Measurements from ENCODE around the gene NRG4. TPM values are rescaled to one million over a fixed set of nuclear protein-coding genes. Genes with fewer than 3 reads are reported as not detected.

Gene NRG4
- total RNA-seq, 4 donors from 2014 or later: 2.8 to 5.1 (median 3.5) TPM; not detected in 1

DNA sequence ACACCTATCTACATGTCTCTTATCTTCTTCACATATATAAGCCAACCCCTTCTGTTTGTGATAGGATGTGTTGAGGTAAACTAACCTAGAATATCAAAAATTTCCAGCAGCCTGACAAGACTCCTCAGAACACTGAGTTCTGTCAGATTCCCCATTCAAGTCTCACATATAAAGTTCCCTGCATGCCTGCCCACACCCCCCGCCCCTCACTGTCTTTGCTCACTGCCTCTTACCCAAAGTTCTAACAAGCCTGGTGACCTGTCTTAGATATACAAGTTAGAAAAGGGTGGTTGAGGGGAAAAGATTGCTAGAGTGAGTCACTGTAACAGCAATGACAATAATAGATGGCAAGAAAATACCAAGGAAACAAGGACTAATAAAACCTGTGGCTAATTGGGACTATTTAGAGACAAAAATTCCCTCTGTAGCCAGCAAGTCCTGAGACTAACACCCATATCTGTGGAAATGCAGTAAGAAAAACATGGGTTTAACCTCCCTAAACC lies 68.5 kb downstream of the NRG4 start:
- Histone ChIP-seq H3K4me3 (no peak overlapping the region), H3K4me1 (no peaks in the 10 kb centered on the region), H3K27ac (no peak overlapping the region), H3K36me3 (peaks cover 0 to under 1% (median 0%) of the 10 kb centered on the region in 4 donors), H3K9me3 (no peaks in the 10 kb centered on the region), H3K27me3 (peaks cover 13% of the 10 kb centered on the region)
- WGBS, 2 donors (ENCODE audit: low coverage in 1 of 2): 60 to 72% methylated on average over 1 of the region's 1 CpG
- TF ChIP-seq, protein P1, sequence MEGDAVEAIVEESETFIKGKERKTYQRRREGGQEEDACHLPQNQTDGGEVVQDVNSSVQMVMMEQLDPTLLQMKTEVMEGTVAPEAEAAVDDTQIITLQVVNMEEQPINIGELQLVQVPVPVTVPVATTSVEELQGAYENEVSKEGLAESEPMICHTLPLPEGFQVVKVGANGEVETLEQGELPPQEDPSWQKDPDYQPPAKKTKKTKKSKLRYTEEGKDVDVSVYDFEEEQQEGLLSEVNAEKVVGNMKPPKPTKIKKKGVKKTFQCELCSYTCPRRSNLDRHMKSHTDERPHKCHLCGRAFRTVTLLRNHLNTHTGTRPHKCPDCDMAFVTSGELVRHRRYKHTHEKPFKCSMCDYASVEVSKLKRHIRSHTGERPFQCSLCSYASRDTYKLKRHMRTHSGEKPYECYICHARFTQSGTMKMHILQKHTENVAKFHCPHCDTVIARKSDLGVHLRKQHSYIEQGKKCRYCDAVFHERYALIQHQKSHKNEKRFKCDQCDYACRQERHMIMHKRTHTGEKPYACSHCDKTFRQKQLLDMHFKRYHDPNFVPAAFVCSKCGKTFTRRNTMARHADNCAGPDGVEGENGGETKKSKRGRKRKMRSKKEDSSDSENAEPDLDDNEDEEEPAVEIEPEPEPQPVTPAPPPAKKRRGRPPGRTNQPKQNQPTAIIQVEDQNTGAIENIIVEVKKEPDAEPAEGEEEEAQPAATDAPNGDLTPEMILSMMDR (IDR thresholded peaks at IDR 0.05): no peak
- no peak for TF ChIP-seq POLR2A (IDR thresholded peaks at IDR 0.05)
- TF ChIP-seq EP300 (IDR thresholded peaks at IDR 0.05; ENCODE audit: low read depth): no peak
- TF ChIP-seq POLR2AphosphoS5 (IDR thresholded peaks at IDR 0.05): no peak
- in situ Hi-C loops (cut with MboI; ENCODE audit: low pct_ligation_motif_present in 1 of 4, low pct_unique_long_range_greater_than_20kb in 1 of 4, low sequenced_read_pairs in 3 of 4): no loop called here
- no peak for DNase-seq
- intact Hi-C loops (cut with DNase I; ENCODE audit: low total_unique reads): no loop called here

DNA sequence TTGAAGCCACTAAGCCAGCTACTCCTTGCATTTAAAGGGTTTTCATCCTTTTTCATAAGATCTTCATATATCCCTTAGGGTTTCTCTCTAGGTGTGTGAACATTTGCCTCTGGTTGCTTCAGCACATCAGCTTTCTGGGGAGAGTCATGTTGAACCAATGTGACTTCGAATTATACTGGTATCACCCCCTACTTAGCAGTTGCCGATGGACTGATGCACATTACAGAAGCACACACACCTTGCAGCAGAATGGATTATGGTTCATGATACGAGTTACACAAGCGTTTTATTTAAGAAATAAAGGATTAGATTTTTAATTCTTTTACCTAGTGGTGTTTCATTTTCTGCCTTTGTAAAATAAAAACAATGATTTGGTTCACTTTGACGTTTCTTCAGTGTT lies 69.0 kb downstream of the NRG4 start:
- H3K9me3 ChIP-seq: no peaks in the 10 kb centered on the region
- 61 to 73% methylated on average over 5 of the region's 5 CpGs for WGBS, 2 donors (ENCODE audit: low coverage in 1 of 2)
- H3K4me3 ChIP-seq: no peak overlapping the region
- peaks cover 13% of the 10 kb centered on the region for H3K27me3 ChIP-seq
- H3K4me1 ChIP-seq: no peaks in the 10 kb centered on the region
- in situ Hi-C loops (cut with MboI; ENCODE audit: low pct_ligation_motif_present in 1 of 4, low pct_unique_long_range_greater_than_20kb in 1 of 4, low sequenced_read_pairs in 3 of 4): no loop called here
- H3K27ac ChIP-seq: no peak overlapping the region
- TF ChIP-seq EP300 (IDR thresholded peaks at IDR 0.05; ENCODE audit: low read depth): no peak
- no peak for TF ChIP-seq POLR2A (IDR thresholded peaks at IDR 0.05)
- no peak for TF ChIP-seq POLR2AphosphoS5 (IDR thresholded peaks at IDR 0.05)
- TF ChIP-seq, protein P1 (IDR thresholded peaks at IDR 0.05): no peak
- H3K36me3 ChIP-seq: peaks cover 0 to 6% (median 0%) of the 10 kb centered on the region in 4 donors
- intact Hi-C loops (cut with DNase I; ENCODE audit: low total_unique reads): no loop called here
- no peak for DNase-seq

DNA sequence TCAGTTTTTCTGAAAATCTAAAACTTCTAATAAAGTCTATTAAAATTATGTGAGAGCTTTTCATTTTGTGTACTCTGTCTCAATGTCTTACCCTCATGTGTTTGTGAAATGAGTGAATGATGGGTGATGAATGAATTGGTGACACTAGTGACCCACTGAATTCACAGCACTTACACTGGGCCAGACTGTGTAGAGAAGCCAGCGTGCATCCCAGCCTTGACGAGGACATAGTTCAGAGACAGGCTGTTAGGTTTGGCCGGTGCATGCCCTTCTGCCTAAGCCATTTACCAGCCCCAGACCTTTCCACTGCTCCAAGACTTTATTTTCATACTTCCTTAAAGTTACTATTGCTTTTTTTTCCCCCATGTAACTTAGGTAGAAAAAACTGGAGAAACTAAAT lies 69.8 kb downstream of the NRG4 start:
- intact Hi-C loops (cut with DNase I; ENCODE audit: low total_unique reads): no loop called here
- DNase-seq: no peak
- in situ Hi-C loops (cut with MboI; ENCODE audit: low pct_ligation_motif_present in 1 of 4, low pct_unique_long_range_greater_than_20kb in 1 of 4, low sequenced_read_pairs in 3 of 4): no loop called here
- peaks cover 11% of the 10 kb centered on the region for H3K27me3 ChIP-seq
- H3K36me3 ChIP-seq: peaks cover 0 to 7% (median 0%) of the 10 kb centered on the region in 4 donors
- H3K4me1 ChIP-seq: no peaks in the 10 kb centered on the region
- TF ChIP-seq, protein P1 (IDR thresholded peaks at IDR 0.05): no peak
- TF ChIP-seq POLR2A (IDR thresholded peaks at IDR 0.05): no peak
- no peak for TF ChIP-seq POLR2AphosphoS5 (IDR thresholded peaks at IDR 0.05)
- TF ChIP-seq EP300 (IDR thresholded peaks at IDR 0.05; ENCODE audit: low read depth): no peak
- no peak overlapping the region for H3K4me3 ChIP-seq
- H3K9me3 ChIP-seq: no peaks in the 10 kb centered on the region
- 11 to 63% methylated on average over 3 of the region's 3 CpGs for WGBS, 2 donors (ENCODE audit: low coverage in 1 of 2)
- no peak overlapping the region for H3K27ac ChIP-seq

DNA sequence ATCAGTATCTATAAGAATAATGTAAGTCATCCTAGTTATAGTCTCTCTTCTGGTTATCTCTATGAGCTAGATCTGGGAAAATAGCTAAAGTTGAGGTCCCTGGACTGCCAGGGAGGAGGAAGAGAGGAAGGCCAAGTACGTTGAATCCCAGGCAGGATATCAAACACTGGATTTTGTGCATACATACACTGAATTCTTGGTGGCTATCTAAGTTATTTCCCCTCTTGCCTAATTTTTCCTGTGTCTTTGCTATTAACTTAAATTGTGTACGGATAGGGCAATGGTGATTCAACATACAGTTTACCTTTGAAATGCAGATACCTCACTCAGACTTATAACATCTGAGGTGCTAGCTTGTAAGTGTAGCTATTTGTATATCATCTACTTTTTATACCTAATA lies 81.4 kb downstream of the NRG4 start:
- Histone ChIP-seq H3K9me3 (no peaks in the 10 kb centered on the region), H3K4me3 (no peak overlapping the region), H3K27ac (no peak overlapping the region), H3K36me3 (peaks cover 0 to 25% (median 6%) of the 10 kb centered on the region in 4 donors), H3K4me1 (no peaks in the 10 kb centered on the region), H3K27me3 (no peaks in the 10 kb centered on the region)
- no peak for DNase-seq
- 90 to 95% methylated on average over 2 of the region's 2 CpGs for WGBS, 2 donors (ENCODE audit: low coverage in 1 of 2)
- TF ChIP-seq POLR2AphosphoS5 (IDR thresholded peaks at IDR 0.05): no peak
- TF ChIP-seq POLR2A (IDR thresholded peaks at IDR 0.05): no peak
- no peak for TF ChIP-seq EP300 (IDR thresholded peaks at IDR 0.05; ENCODE audit: low read depth)
- TF ChIP-seq, protein P1 (IDR thresholded peaks at IDR 0.05): no peak
- intact Hi-C loops (cut with DNase I; ENCODE audit: low total_unique reads) (no loop called here), in situ Hi-C loops (cut with MboI; ENCODE audit: low pct_ligation_motif_present in 1 of 4, low pct_unique_long_range_greater_than_20kb in 1 of 4, low sequenced_read_pairs in 3 of 4) (no loop called here)

All from transverse colon (tissue), 4 donors.